Activated naive CD4-positive, alpha-beta T cell treated with anti-CD3 and anti-CD28 coated beads for 36 hours (primary cell): ENCODE results near the gene DYSF. TPM values are rescaled to one million over a fixed set of nuclear protein-coding genes. Genes with fewer than 3 reads are reported as not detected.

Experiments used
- CTCF ChIA-PET: fragments of 350-600 bp; sonication (Branson Sonifier 250); formaldehyde crosslinking; loops from one replicate; lab custom pipeline; 2021; ENCODE audit warnings: antibody characterized with exemption; lab: Charles Lee
- DNase-seq: peaks from one replicate; pipeline ENCODE4 v3.0.0-alpha.2; 2020
- H3K27ac Mint-ChIP-seq: one replicate; pipeline ENCODE4 v1.8.0; 2021; ENCODE audit warnings: mild to moderate bottlenecking, mixed read lengths
- H3K27me3 Mint-ChIP-seq: one replicate; pipeline ENCODE4 v1.8.0; 2021; ENCODE audit warnings: low read depth, mixed read lengths
- H3K36me3 Mint-ChIP-seq: one replicate; pipeline ENCODE4 v1.8.0; 2021; ENCODE audit warnings: low read depth, mixed read lengths
- H3K4me1 Mint-ChIP-seq: one replicate; pipeline ENCODE4 v1.8.0; 2021; ENCODE audit warnings: low read depth, mixed read lengths
- H3K4me3 Mint-ChIP-seq: one replicate; pipeline ENCODE4 v1.8.0; 2021; ENCODE audit warnings: mild to moderate bottlenecking, moderate library complexity, mixed read lengths
- H3K9me3 Mint-ChIP-seq: one replicate; pipeline ENCODE4 v1.8.0; 2021; ENCODE audit warnings: mixed read lengths
- intact Hi-C: fragments of 100-400 bp; cut with micrococcal nuclease; formaldehyde crosslinking; loops from one replicate; pipeline ENCODE4 v1.15.1; 2023
- total RNA-seq, 2 experiments: library from RNA; stranded (reverse); gene quantifications; one replicate each; pipeline ENCODE4 v1.2.3, GENCODE V29; 2021

DYSF gene
- total RNA-seq, 2 experiments from 2014 or later = 0.05 to 0.07 TPM

GRCh38 chr2:71577209-71577608, 123.8 kb downstream of the DYSF start:
- intact Hi-C loops = no loop called here

GRCh38 chr2:71578767-71579342, 125.5 kb downstream of the DYSF start:
- no peaks in the 10 kb centered on the region for H3K27me3 Mint-ChIP-seq
- no peaks in the 10 kb centered on the region for H3K4me1 Mint-ChIP-seq
- no peaks in the 10 kb centered on the region for H3K36me3 Mint-ChIP-seq
- intact Hi-C loops = no loop called here
- CTCF ChIA-PET = no interaction called here
- no peaks in the 10 kb centered on the region for H3K9me3 Mint-ChIP-seq
- no peak overlapping the region for H3K27ac Mint-ChIP-seq
- DNase-seq = no peak
- H3K4me3 Mint-ChIP-seq = no peak overlapping the region

More at GRCh38 chr2:71577209-71577608, 123.8 kb downstream of the DYSF start:
- DNase-seq = no peak
- Mint-ChIP-seq H3K4me3 (no peak overlapping the region), H3K9me3 (no peaks in the 10 kb centered on the region), H3K4me1 (no peaks in the 10 kb centered on the region), H3K36me3 (no peaks in the 10 kb centered on the region), H3K27ac (no peak overlapping the region), H3K27me3 (no peaks in the 10 kb centered on the region)
- CTCF ChIA-PET = no interaction called here

GRCh38 chr2:71581026-71581425, 127.7 kb downstream of the DYSF start:
- DNase-seq = no peak
- no peaks in the 10 kb centered on the region for H3K36me3 Mint-ChIP-seq
- no peaks in the 10 kb centered on the region for H3K27me3 Mint-ChIP-seq
- H3K9me3 Mint-ChIP-seq = no peaks in the 10 kb centered on the region
- H3K4me1 Mint-ChIP-seq = no peaks in the 10 kb centered on the region
- no peak overlapping the region for H3K27ac Mint-ChIP-seq
- intact Hi-C loops = no loop called here
- CTCF ChIA-PET = no interaction called here
- H3K4me3 Mint-ChIP-seq = no peak overlapping the region

GRCh38 chr2:71583876-71584275, 130.5 kb downstream of the DYSF start:
- no peaks in the 10 kb centered on the region for H3K4me1 Mint-ChIP-seq
- H3K4me3 Mint-ChIP-seq = no peak overlapping the region
- no peak overlapping the region for H3K27ac Mint-ChIP-seq
- DNase-seq = no peak
- H3K27me3 Mint-ChIP-seq = no peaks in the 10 kb centered on the region
- no peaks in the 10 kb centered on the region for H3K9me3 Mint-ChIP-seq
- intact Hi-C loops = no loop called here
- no peaks in the 10 kb centered on the region for H3K36me3 Mint-ChIP-seq
- CTCF ChIA-PET = no interaction called here

GRCh38 chr2:71586471-71586870, 133.1 kb downstream of the DYSF start:
- no peak for DNase-seq
- Mint-ChIP-seq H3K27ac (no peak overlapping the region), H3K4me3 (no peak overlapping the region), H3K36me3 (no peaks in the 10 kb centered on the region), H3K9me3 (no peaks in the 10 kb centered on the region), H3K27me3 (no peaks in the 10 kb centered on the region), H3K4me1 (no peaks in the 10 kb centered on the region)
- CTCF ChIA-PET = no interaction called here
- intact Hi-C loops = no loop called here

- Mint-ChIP-seq H3K4me3 (no peak overlapping the region), H3K36me3 (no peaks in the 10 kb centered on the region), H3K9me3 (no peaks in the 10 kb centered on the region), H3K4me1 (no peaks in the 10 kb centered on the region), H3K27me3 (no peaks in the 10 kb centered on the region), H3K27ac (no peak overlapping the region)
- intact Hi-C loops = no loop called here
- no peak for DNase-seq
- CTCF ChIA-PET = no interaction called here
These were observed 134.2 kb downstream of the DYSF start for GRCh38 chr2:71587509-71588073.

- no peaks in the 10 kb centered on the region for H3K9me3 Mint-ChIP-seq
- no peak overlapping the region for H3K27ac Mint-ChIP-seq
- no peak overlapping the region for H3K4me3 Mint-ChIP-seq
- no peaks in the 10 kb centered on the region for H3K27me3 Mint-ChIP-seq
- CTCF ChIA-PET = no interaction called here
- no peak for DNase-seq
- intact Hi-C loops = no loop called here
- H3K36me3 Mint-ChIP-seq = no peaks in the 10 kb centered on the region
- no peaks in the 10 kb centered on the region for H3K4me1 Mint-ChIP-seq
These were observed 135.3 kb downstream of the DYSF start for GRCh38 chr2:71588497-71589170.

- intact Hi-C loops = no loop called here
- no peaks in the 10 kb centered on the region for H3K27me3 Mint-ChIP-seq
These were observed 136.4 kb downstream of the DYSF start for GRCh38 chr2:71589763-71590162.

GRCh38 chr2:71591044-71591443, 137.7 kb downstream of the DYSF start:
- CTCF ChIA-PET = no interaction called here
- no peaks in the 10 kb centered on the region for H3K9me3 Mint-ChIP-seq
- no peak overlapping the region for H3K27ac Mint-ChIP-seq

More at GRCh38 chr2:71589763-71590162, 136.4 kb downstream of the DYSF start:
- DNase-seq = no peak
- Mint-ChIP-seq H3K4me1 (no peaks in the 10 kb centered on the region), H3K4me3 (no peak overlapping the region), H3K9me3 (no peaks in the 10 kb centered on the region), H3K36me3 (no peaks in the 10 kb centered on the region), H3K27ac (no peak overlapping the region)
- CTCF ChIA-PET = no interaction called here

GRCh38 chr2:71592181-71592711, 138.9 kb downstream of the DYSF start:
- DNase-seq = no peak
- H3K27me3 Mint-ChIP-seq = no peaks in the 10 kb centered on the region
- no peak overlapping the region for H3K4me3 Mint-ChIP-seq
- no peaks in the 10 kb centered on the region for H3K9me3 Mint-ChIP-seq
- intact Hi-C loops = no loop called here
- CTCF ChIA-PET = no interaction called here
- no peaks in the 10 kb centered on the region for H3K4me1 Mint-ChIP-seq
- no peaks in the 10 kb centered on the region for H3K36me3 Mint-ChIP-seq
- H3K27ac Mint-ChIP-seq = no peak overlapping the region

More at GRCh38 chr2:71591044-71591443, 137.7 kb downstream of the DYSF start:
- intact Hi-C loops = no loop called here
- H3K27me3 Mint-ChIP-seq = no peaks in the 10 kb centered on the region
- no peaks in the 10 kb centered on the region for H3K4me1 Mint-ChIP-seq
- H3K36me3 Mint-ChIP-seq = no peaks in the 10 kb centered on the region
- no peak for DNase-seq
- H3K4me3 Mint-ChIP-seq = no peak overlapping the region

GRCh38 chr2:71595569-71595968, 142.2 kb downstream of the DYSF start:
- Mint-ChIP-seq H3K27ac (no peak overlapping the region), H3K36me3 (no peaks in the 10 kb centered on the region), H3K27me3 (no peaks in the 10 kb centered on the region), H3K9me3 (no peaks in the 10 kb centered on the region), H3K4me3 (no peak overlapping the region), H3K4me1 (no peaks in the 10 kb centered on the region)
- CTCF ChIA-PET = no interaction called here
- intact Hi-C loops = no loop called here
- no peak for DNase-seq

GRCh38 chr2:71596011-71596410, 142.7 kb downstream of the DYSF start:
- DNase-seq = no peak
- no peaks in the 10 kb centered on the region for H3K36me3 Mint-ChIP-seq
- CTCF ChIA-PET = no interaction called here
- no peaks in the 10 kb centered on the region for H3K4me1 Mint-ChIP-seq
- no peaks in the 10 kb centered on the region for H3K27me3 Mint-ChIP-seq
- no peak overlapping the region for H3K27ac Mint-ChIP-seq
- H3K4me3 Mint-ChIP-seq = no peak overlapping the region
- intact Hi-C loops = no loop called here
- no peaks in the 10 kb centered on the region for H3K9me3 Mint-ChIP-seq

- CTCF ChIA-PET = no interaction called here
- no peak overlapping the region for H3K4me3 Mint-ChIP-seq
- no peaks in the 10 kb centered on the region for H3K9me3 Mint-ChIP-seq
- DNase-seq = no peak
- H3K27me3 Mint-ChIP-seq = no peaks in the 10 kb centered on the region
- H3K36me3 Mint-ChIP-seq = no peaks in the 10 kb centered on the region
- no peaks in the 10 kb centered on the region for H3K4me1 Mint-ChIP-seq
- intact Hi-C loops = no loop called here
- H3K27ac Mint-ChIP-seq = no peak overlapping the region
These were observed 144.4 kb downstream of the DYSF start for GRCh38 chr2:71597756-71598155.
